HepG2 (cell line): ENCODE results near the gene GPR173. TPM values are rescaled to one million over a fixed set of nuclear protein-coding genes. Genes with fewer than 3 reads are reported as not detected.

Experiments used
- BRF2 ChIP-seq: sonication (generic); formaldehyde crosslinking; IDR thresholded peaks from 2 replicates; pipeline ENCODE4 v1.8.1; 2022; ENCODE audit warnings: mild to moderate bottlenecking, missing genetic modification reagents
- HDAC1 ChIP-seq: sonication (generic); formaldehyde crosslinking; IDR thresholded peaks from 2 replicates; pipeline ENCODE4 v1.5.1; 2020; ENCODE audit warnings: mild to moderate bottlenecking, missing genetic modification reagents
- KIAA2018 ChIP-seq: sonication (generic); formaldehyde crosslinking; IDR thresholded peaks from 2 replicates; pipeline ENCODE4 v1.5.0; 2020; ENCODE audit warnings: mild to moderate bottlenecking, missing genetic modification reagents, borderline replicate concordance
- MAFK ChIP-seq, 2 experiments: IDR thresholded peaks in 1 of 2; conservative IDR thresholded peaks in 1 of 2; 2 replicates each; pipeline ENCODE4 v1.6.1; 2011; ENCODE audit warnings: improper control_type of control experiment in 2 of 2, low read length in 2 of 2
- NCOA5 ChIP-seq: sonication (generic); formaldehyde crosslinking; IDR thresholded peaks from 2 replicates; pipeline ENCODE4 v1.4.0; 2020; ENCODE audit warnings: missing genetic modification reagents
- NFRKB ChIP-seq: fragments of 450-650 bp; IDR thresholded peaks from 2 replicates; pipeline ENCODE4 v1.6.1; 2017
- SAFB2 ChIP-seq: sonication (generic); formaldehyde crosslinking; IDR thresholded peaks from 2 replicates; pipeline ENCODE4 v1.5.1; 2020; ENCODE audit warnings: missing genetic modification reagents, low read depth, mild to moderate bottlenecking, borderline replicate concordance
- TFAP4 ChIP-seq: sonication (generic); IDR thresholded peaks from 2 replicates; pipeline ENCODE4 v1.6.1; 2016; ENCODE audit warnings: low read depth, borderline replicate concordance
- YY1 ChIP-seq: IDR thresholded peaks from 2 replicates; pipeline ENCODE4 v1.6.1; 2011; ENCODE audit warnings: low read length, low read depth, moderate library complexity, mild to moderate bottlenecking; ENCODE audit not compliant: insufficient read depth, insufficient replicate concordance
- ZNF20 ChIP-seq: sonication (generic); formaldehyde crosslinking; IDR thresholded peaks from 2 replicates; pipeline ENCODE4 v1.4.0; 2020; ENCODE audit warnings: mild to moderate bottlenecking, moderate library complexity, missing genetic modification reagents
- ZNF597 ChIP-seq: sonication (generic); formaldehyde crosslinking; IDR thresholded peaks from 2 replicates; pipeline ENCODE4 v1.5.0; 2020; ENCODE audit warnings: missing genetic modification reagents
- ZNF883 ChIP-seq: sonication (generic); formaldehyde crosslinking; IDR thresholded peaks from 2 replicates; pipeline ENCODE4 v1.5.1; 2020; ENCODE audit warnings: mild to moderate bottlenecking, missing genetic modification reagents; ENCODE audit errors: not compliant biosample characterization
- ZSCAN30 ChIP-seq: sonication (generic); formaldehyde crosslinking; IDR thresholded peaks from 2 replicates; pipeline ENCODE4 v1.5.0; 2020; ENCODE audit warnings: mild to moderate bottlenecking, missing genetic modification reagents
- polyA plus RNA-seq, 8 experiments: library from polyadenylated mRNA; depleted of rRNA in 3 of 8; stranded (reverse) in 7 of 8; unstranded in 1 of 8; fragments of >200 nt; fragmentation: Illumina TruSeq in 4 of 8; extraction: Trizol in 4 of 8; gene quantifications; 2 replicates each; pipeline versions ENCODE4 v1.2.1 to v1.2.3, GENCODE V29; 2011 to 2016; ENCODE audit warnings: low read depth in 4 of 8, missing spikeins in 1 of 8, mixed read lengths in 1 of 8; ENCODE audit not compliant: insufficient read depth in 1 of 8
- total RNA-seq, 5 experiments: library from RNA; depleted of rRNA; stranded (reverse); fragments of >200 nt; fragmentation: Illumina TruSeq; extraction: Trizol; gene quantifications; 2 replicates each; pipeline ENCODE4 v1.2.3, GENCODE V29; 2016; ENCODE audit warnings: low read depth in 1 of 5

The GPR173 gene
- total and polyA plus RNA-seq, 2 of the 13 experiments (the other 11 are each of a cell fraction or from before 2014, with no cell fraction given): 0.04 TPM; not detected in 1

GRCh38 chrX:53005327-53005726 is 43.3 kb upstream of the GPR173 start (continued):
- no peak for TF ChIP-seq NCOA5 (CRISPR knock-in tag)
- no peak for TF ChIP-seq HDAC1 (CRISPR knock-in tag)
- TF ChIP-seq KIAA2018 (CRISPR knock-in tag): no peak
- TF ChIP-seq ZSCAN30: no peak
- TF ChIP-seq MAFK (conservative IDR thresholded peaks at IDR 0.05 in 1 of 2, IDR thresholded peaks at IDR 0.05 in 1 of 2; ENCODE audit: low read length in 2 of 2): no peak
- TF ChIP-seq BRF2: no peak
- no peak for TF ChIP-seq YY1
- TF ChIP-seq ZNF20 (CRISPR knock-in tag): no peak
- TF ChIP-seq NFRKB: no peak
- no peak for TF ChIP-seq ZNF883 (CRISPR knock-in tag)
- TF ChIP-seq TFAP4: no peak
- TF ChIP-seq ZNF597 (CRISPR knock-in tag): no peak
- no peak for TF ChIP-seq SAFB2 (CRISPR knock-in tag)
